ENCODE data around the gene MEGF6. TPM values are rescaled to one million over a fixed set of nuclear protein-coding genes. Genes with fewer than 3 reads are reported as not detected.

The MEGF6 gene
- total and polyA plus RNA-seq, 4 donors, result 17.7 to 54.2 (median 48.2) TPM

DNA sequence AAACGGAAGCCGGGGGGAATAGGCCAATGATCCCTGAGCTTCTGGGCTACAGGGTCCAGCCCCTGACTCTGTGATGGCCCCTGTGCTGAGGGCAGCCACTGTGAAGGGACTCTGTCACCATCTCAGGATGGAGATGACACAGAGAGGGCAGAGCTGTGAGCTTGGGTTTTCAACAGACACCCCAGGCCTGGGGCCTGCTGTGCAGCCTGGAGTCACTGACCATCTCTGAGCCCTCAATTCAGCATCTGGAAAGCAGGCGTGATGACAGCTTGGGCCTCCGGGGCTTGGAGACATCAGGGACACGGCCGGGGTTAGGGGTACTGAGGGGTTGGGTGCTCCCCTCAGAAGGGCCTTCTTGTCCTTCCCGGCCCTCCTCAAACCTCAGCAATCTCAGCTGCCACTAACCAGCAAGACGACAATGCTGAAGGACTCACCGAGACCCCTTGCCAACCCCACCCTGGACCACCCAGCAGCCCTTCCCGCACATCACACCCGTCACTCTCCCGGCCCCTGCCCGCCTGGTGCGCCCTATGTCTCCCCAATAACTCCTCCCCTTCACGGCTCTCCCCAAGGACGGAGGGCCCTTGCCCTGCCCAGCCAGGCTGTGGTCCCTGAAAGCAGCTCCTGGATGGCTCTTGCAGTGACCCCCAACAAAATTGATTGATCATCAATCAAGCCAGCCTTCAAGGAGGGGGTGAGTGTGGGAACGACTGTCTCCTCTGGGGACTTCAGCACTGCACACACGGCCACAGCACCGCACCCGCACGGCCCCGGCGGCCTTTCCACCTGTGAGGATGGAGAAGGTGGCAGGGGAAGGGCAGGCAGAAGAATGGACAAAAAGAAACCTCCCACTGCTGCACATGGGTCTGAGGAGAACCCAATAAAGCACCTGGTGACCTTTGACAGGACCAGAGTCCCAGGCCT, 4.3 kb downstream of the MEGF6 start:
- 89 to 91% methylated on average over 23 of the region's 23 CpGs for whole genome bisulfite sequencing, 2 donors
- no peak overlapping the region for H3K9ac ChIP-seq (ENCODE audit: insufficient read depth in 1 of 2, low read length in 2 of 2)
- H3K36me3 ChIP-seq (ENCODE audit: control insufficient read depth in 4 of 4, insufficient read depth in 4 of 4, low read length in 4 of 4), result peaks cover 0 to 12% (median 5%) of the 10 kb centered on the region in 4 donors
- TF ChIP-seq CTCF (IDR thresholded peaks at IDR 0.05; ENCODE audit: control extremely low read depth, extremely low read depth), result no peak
- DNase-seq (no peak), ATAC-seq (ENCODE audit: insufficient read depth, low FRiP score) (no peak)
- no peak overlapping the region for H3K27ac ChIP-seq (ENCODE audit: low read depth in 1 of 2, low read length in 1 of 2)
- H3K27me3 ChIP-seq (ENCODE audit: control insufficient read depth in 3 of 3, insufficient read depth in 3 of 3, low read length in 2 of 3), result no peaks in the 10 kb centered on the region
- no peaks in the 10 kb centered on the region for H3K9me3 ChIP-seq (ENCODE audit: control insufficient read depth in 4 of 4, insufficient read depth in 3 of 4, low read length in 3 of 4)
- H3K4me3 ChIP-seq, result no peak overlapping the region
- peaks cover 0 to 44% (median 21%) of the 10 kb centered on the region in 5 donors for H3K4me1 ChIP-seq (ENCODE audit: control insufficient read depth in 5 of 5, insufficient read depth in 5 of 5, low read length in 5 of 5)

DNA sequence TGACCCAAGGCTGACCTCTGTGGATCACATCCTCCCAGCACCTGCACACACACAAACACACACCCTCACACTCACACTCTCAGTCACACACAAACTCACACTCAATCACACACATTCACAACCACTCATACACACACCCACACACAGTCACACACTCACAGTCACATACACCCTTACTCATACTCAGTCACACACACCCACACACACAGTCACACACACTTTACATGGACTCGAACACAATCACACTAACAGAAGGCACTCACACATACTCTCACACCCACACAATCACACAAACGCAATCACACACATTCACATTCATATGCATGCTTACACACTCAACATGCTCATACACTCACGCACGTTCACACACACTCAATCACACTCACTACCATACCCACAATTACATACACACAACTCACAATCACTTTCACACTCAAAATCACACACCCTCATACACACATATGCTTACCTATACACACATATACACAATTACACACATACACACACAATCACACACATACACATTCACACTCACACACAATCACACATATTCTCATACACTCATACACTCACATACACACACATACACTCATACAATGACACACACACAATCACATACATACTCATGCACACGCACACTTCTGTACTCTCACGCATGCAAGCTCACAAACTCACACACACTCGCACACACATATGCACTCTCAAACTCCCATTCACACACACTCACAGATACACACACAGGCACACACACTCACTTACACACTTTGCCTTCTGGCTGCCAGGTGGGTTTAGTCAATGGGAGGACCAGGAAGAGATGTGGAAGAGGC, 6.1 kb downstream of the MEGF6 start:
- DNase-seq (no peak), ATAC-seq (ENCODE audit: insufficient read depth, low FRiP score) (no peak)
- Histone ChIP-seq H3K9ac (ENCODE audit: insufficient read depth in 1 of 2, low read length in 2 of 2) (no peak overlapping the region), H3K4me3 (no peak overlapping the region), H3K4me1 (ENCODE audit: control insufficient read depth in 5 of 5, insufficient read depth in 5 of 5, low read length in 5 of 5) (peaks cover 0 to 43% (median 21%) of the 10 kb centered on the region in 5 donors), H3K9me3 (ENCODE audit: control insufficient read depth in 4 of 4, insufficient read depth in 3 of 4, low read length in 3 of 4) (no peaks in the 10 kb centered on the region), H3K36me3 (ENCODE audit: control insufficient read depth in 4 of 4, insufficient read depth in 4 of 4, low read length in 4 of 4) (peaks cover 0 to 14% (median 5%) of the 10 kb centered on the region in 4 donors), H3K27ac (ENCODE audit: low read depth in 1 of 2, low read length in 1 of 2) (no peak overlapping the region), H3K27me3 (ENCODE audit: control insufficient read depth in 3 of 3, insufficient read depth in 3 of 3, low read length in 2 of 3) (no peaks in the 10 kb centered on the region)
- no peak for TF ChIP-seq CTCF (IDR thresholded peaks at IDR 0.05; ENCODE audit: control extremely low read depth, extremely low read depth)
- WGBS, 2 donors, result 92 to 97% methylated on average over 7 of the region's 7 CpGs

GRCh38 chr1:3604468-3604974, 6.8 kb downstream of the MEGF6 start:
- no peak overlapping the region for H3K27ac ChIP-seq (ENCODE audit: low read depth in 1 of 2, low read length in 1 of 2)
- no peak for ATAC-seq (ENCODE audit: insufficient read depth, low FRiP score)
- TF ChIP-seq CTCF (IDR thresholded peaks at IDR 0.05; ENCODE audit: control extremely low read depth, extremely low read depth), result no peak

More at GRCh38 chr1:3604468-3604974, 6.8 kb downstream of the MEGF6 start:
- Histone ChIP-seq H3K4me1 (ENCODE audit: control insufficient read depth in 5 of 5, insufficient read depth in 5 of 5, low read length in 5 of 5) (peaks cover 0 to 42% (median 24%) of the 10 kb centered on the region in 5 donors), H3K9me3 (ENCODE audit: control insufficient read depth in 4 of 4, insufficient read depth in 3 of 4, low read length in 3 of 4) (no peaks in the 10 kb centered on the region), H3K4me3 (no peak overlapping the region), H3K27me3 (ENCODE audit: control insufficient read depth in 3 of 3, insufficient read depth in 3 of 3, low read length in 2 of 3) (no peaks in the 10 kb centered on the region), H3K36me3 (ENCODE audit: control insufficient read depth in 4 of 4, insufficient read depth in 4 of 4, low read length in 4 of 4) (peaks cover 0 to 14% (median 5%) of the 10 kb centered on the region in 4 donors), H3K9ac (ENCODE audit: insufficient read depth in 1 of 2, low read length in 2 of 2) (no peak overlapping the region)
- 86 to 87% methylated on average over 8 of the region's 8 CpGs for WGBS, 2 donors
- DNase-seq, result no peak
